SK-N-SH (cell line): ENCODE results near the gene NRF1. TPM values are rescaled to one million over a fixed set of nuclear protein-coding genes. Genes with fewer than 3 reads are reported as not detected.
"Not testable (repeated sequence)": the region's sequence is repeated elsewhere in the genome, so short reads cannot be mapped to it uniquely, and the experiment has no call there.

Source experiments
- CTCF ChIA-PET: fragments of 300-600, 350-600 bp; formaldehyde crosslinking; extraction: SDS; loops from one replicate; lab custom pipeline; 2021; lab: Yijun Ruan, JAX
- POLR2A ChIA-PET: fragments of 350-600 bp; sonication (Branson Sonifier 250); formaldehyde crosslinking; extraction: SDS; loops from one replicate; lab custom pipeline; 2020; ENCODE audit warnings: antibody characterized with exemption, inconsistent platforms; lab: Yijun Ruan, JAX
- DNase-seq: peaks from one replicate; pipeline ENCODE4 v3.0.0; 2012
- H2AFZ ChIP-seq: fragments of 200-600 bp; sonication (generic); 2 replicates; pipeline ENCODE4 v1.8.1; 2016; ENCODE audit warnings: antibody characterized with exemption, mild to moderate bottlenecking, low read depth
- H3F3A ChIP-seq: fragments of 200-600 bp; sonication (generic); replicated peaks from 2 replicates; pipeline ENCODE3; 2016; ENCODE audit warnings: antibody characterized with exemption, mild to moderate bottlenecking; ENCODE audit not compliant: insufficient read depth
- H3K27ac ChIP-seq, 2 experiments: fragments of 200-500 bp in 1 of 2; fragments of 200-600 bp in 1 of 2; sonication (Bioruptor generic) in 1 of 2; sonication (generic), shearing (Covaris generic) in 1 of 2; 2 replicates each; pipeline versions ENCODE4 v1.5.1 to v1.6.1; 2014 to 2016; ENCODE audit warnings: low read depth in 2 of 2, inconsistent platforms in 1 of 2, low read length in 1 of 2, mild to moderate bottlenecking in 1 of 2, mixed read lengths in 1 of 2
- H3K27me3 ChIP-seq: fragments of 200-600 bp; sonication (generic), shearing (Covaris generic); 2 replicates; pipeline ENCODE4 v1.6.1; 2016; ENCODE audit warnings: mixed run types; ENCODE audit not compliant: insufficient read depth
- H3K36me3 ChIP-seq, 2 experiments: fragments of 200-500 bp in 1 of 2; fragments of 200-600 bp in 1 of 2; sonication (Bioruptor generic) in 1 of 2; sonication (generic) in 1 of 2; replicated peaks in 1 of 2; 2 replicates each; pipeline versions ENCODE3 to v1.5.1; 2014 to 2016; ENCODE audit warnings: low read length in 1 of 2, mild to moderate bottlenecking in 1 of 2; ENCODE audit not compliant: insufficient read depth in 2 of 2, control insufficient read depth in 1 of 2
- H3K4me1 ChIP-seq, 2 experiments: fragments of 200-500 bp in 1 of 2; fragments of 200-600 bp in 1 of 2; sonication (Bioruptor generic) in 1 of 2; sonication (generic), shearing (Covaris generic) in 1 of 2; 2 replicates each; pipeline versions ENCODE4 v1.5.1 to v1.6.1; 2014 to 2016; ENCODE audit warnings: low read depth in 1 of 2, low read length in 1 of 2, mixed run types in 1 of 2; ENCODE audit not compliant: insufficient read depth in 2 of 2, control insufficient read depth in 1 of 2
- H3K4me2 ChIP-seq: fragments of 200-600 bp; sonication (generic), shearing (Covaris generic); 2 replicates; pipeline ENCODE4 v1.6.1; 2017; ENCODE audit warnings: mixed run types
- H3K4me3 ChIP-seq, 2 experiments: fragments of 200-500 bp in 1 of 2; fragments of 200-600 bp in 1 of 2; sonication (Bioruptor generic) in 1 of 2; sonication (generic), shearing (Covaris generic) in 1 of 2; 2 replicates each; pipeline versions ENCODE4 v1.5.1 to v1.8.1; 2014 to 2016; ENCODE audit warnings: low read depth in 2 of 2, inconsistent platforms in 1 of 2, low read length in 1 of 2, mild to moderate bottlenecking in 1 of 2, mixed read lengths in 1 of 2, moderate library complexity in 1 of 2
- H3K79me2 ChIP-seq: fragments of 200-600 bp; sonication (generic); 2 replicates; pipeline ENCODE4 v1.8.1; 2017; ENCODE audit warnings: mild to moderate bottlenecking; ENCODE audit not compliant: insufficient read depth
- H3K9ac ChIP-seq: fragments of 200-600 bp; sonication (generic); 2 replicates; pipeline ENCODE4 v1.6.1; 2017; ENCODE audit warnings: mixed run types
- H3K9me2 ChIP-seq: fragments of 200-600 bp; sonication (generic); 2 replicates; pipeline ENCODE4 v1.6.1; 2017; ENCODE audit warnings: mixed run types
- H3K9me3 ChIP-seq: fragments of 200-600 bp; sonication (generic); 2 replicates; pipeline ENCODE4 v1.6.1; 2017; ENCODE audit warnings: mixed run types, mild to moderate bottlenecking, moderate library complexity
- H4K20me1 ChIP-seq: fragments of 200-600 bp; sonication (generic); 2 replicates; pipeline ENCODE4 v1.6.1; 2017; ENCODE audit warnings: mild to moderate bottlenecking, mixed run types; ENCODE audit not compliant: insufficient read depth
- EP300 ChIP-seq, 2 experiments: IDR thresholded peaks; 2 replicates each; pipeline versions ENCODE4 v1.4.0 to v1.6.1; 2012; ENCODE audit warnings: borderline replicate concordance in 1 of 2, low read depth in 1 of 2, low read length in 1 of 2
- EZH2phosphoT487 ChIP-seq: fragments of 200-600 bp; sonication (generic); IDR thresholded peaks from 2 replicates; pipeline ENCODE4 v1.6.1; 2017; ENCODE audit warnings: low read depth, mixed run types, mild to moderate bottlenecking, antibody characterized with exemption, moderate library complexity, borderline replicate concordance
- NFIC ChIP-seq: IDR thresholded peaks from 2 replicates; pipeline ENCODE4 v1.4.0; 2012; ENCODE audit warnings: borderline replicate concordance
- TCF12 ChIP-seq: IDR thresholded peaks from 2 replicates; pipeline ENCODE4 v1.4.0; 2012
- WGBS: methylation state at CpG from one replicate; pipeline ENCODE4 v1.1.6; 2017; ENCODE audit warnings: low lambda C conversion rate; 5-methylcytosine and 5-hydroxymethylcytosine counted together
- polyA plus RNA-seq, 3 experiments: library from polyadenylated mRNA; depleted of rRNA; stranded (reverse); fragments of >200 nt; gene quantifications; 2 replicates each; pipeline ENCODE4 v1.2.3, GENCODE V29; 2012
- TF ChIP-seq, protein P1 (sequence below): IDR thresholded peaks from 2 replicates; pipeline ENCODE4 v1.4.0; 2012; ENCODE audit warnings: low read depth, borderline replicate concordance
- TF ChIP-seq, protein P2 (sequence below): fragments of 200-600 bp; sonication (generic); IDR thresholded peaks from 2 replicates; pipeline ENCODE4 v1.6.1; 2017; ENCODE audit warnings: antibody characterized with exemption, mild to moderate bottlenecking, moderate library complexity

NRF1 gene
- polyA plus RNA-seq, 1 of the 3 experiments (the other 2 are of a cell fraction), result 10.9 TPM

DNA sequence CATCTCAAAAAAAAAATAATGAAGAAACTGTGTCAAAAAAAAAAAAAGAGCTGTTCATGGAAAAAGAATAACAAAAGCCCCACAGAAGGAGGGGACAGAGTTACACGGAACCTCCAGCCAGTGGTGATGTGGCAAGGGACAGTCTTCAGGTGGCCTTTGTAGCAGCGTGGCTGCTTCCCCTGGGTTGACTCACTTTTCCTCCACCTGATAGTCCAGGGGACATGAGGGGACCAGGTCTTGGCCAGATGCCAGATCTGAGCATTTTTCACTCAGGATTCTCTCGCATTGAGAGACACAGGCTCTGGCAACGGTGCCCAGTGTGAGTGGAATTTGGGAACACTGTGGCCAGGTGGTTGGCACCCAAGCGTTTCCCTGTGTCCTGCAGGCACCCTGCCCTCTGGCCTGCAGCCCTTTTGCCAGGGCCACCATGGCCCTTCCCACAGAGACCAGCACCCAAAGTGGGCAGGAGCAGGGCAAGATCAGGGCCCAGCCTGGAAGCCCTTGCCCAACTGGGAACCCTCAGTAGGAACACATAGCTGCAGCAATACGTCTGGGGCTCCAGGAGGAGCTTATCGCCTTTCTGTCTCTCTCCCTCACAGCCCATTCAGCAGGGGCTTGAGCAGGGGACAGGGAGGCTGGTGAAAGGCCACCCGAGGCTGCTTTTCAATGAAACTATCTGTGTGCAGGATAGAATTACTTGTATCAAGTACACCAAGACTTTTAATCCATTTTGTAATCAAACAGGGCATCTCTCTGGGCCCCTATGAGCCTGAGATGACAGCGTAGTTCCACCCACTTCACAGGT lies 182.2 kb downstream of the NRF1 start:
- Histone ChIP-seq H3K4me1 (peaks cover 5 to 13% of the 10 kb centered on the region in 2 experiments; a peak in 2 of 4 replicates), H3K27me3 (no peaks in the 10 kb centered on the region), H2AFZ (no peak overlapping the region), H3K27ac (no peak overlapping the region), H3K4me2 (no peak overlapping the region), H3F3A (no peaks in the 10 kb centered on the region), H3K4me3 (no peak overlapping the region), H3K79me2 (no peaks in the 10 kb centered on the region), H4K20me1 (no peaks in the 10 kb centered on the region), H3K9ac (no peak overlapping the region), H3K36me3 (no peaks in the 10 kb centered on the region), H3K9me3 (no peaks in the 10 kb centered on the region), H3K9me2 (no peaks in the 10 kb centered on the region)
- 75% methylated on average over 7 of the region's 9 CpGs for WGBS
- DNase-seq, result peak; percentile 57
- ChIA-PET POLR2A (no interaction called here), CTCF (interaction anchor here (1.3 to 1.9 kb wide), 3 partner anchors 8 to 129 kb away, joined by 3 to 4 read pairs (median 3); no protein-coding TSS in a partner anchor)
- TF ChIP-seq TCF12, result no peak
- TF ChIP-seq NFIC, result peak; percentile 40
- TF ChIP-seq, protein P1, sequence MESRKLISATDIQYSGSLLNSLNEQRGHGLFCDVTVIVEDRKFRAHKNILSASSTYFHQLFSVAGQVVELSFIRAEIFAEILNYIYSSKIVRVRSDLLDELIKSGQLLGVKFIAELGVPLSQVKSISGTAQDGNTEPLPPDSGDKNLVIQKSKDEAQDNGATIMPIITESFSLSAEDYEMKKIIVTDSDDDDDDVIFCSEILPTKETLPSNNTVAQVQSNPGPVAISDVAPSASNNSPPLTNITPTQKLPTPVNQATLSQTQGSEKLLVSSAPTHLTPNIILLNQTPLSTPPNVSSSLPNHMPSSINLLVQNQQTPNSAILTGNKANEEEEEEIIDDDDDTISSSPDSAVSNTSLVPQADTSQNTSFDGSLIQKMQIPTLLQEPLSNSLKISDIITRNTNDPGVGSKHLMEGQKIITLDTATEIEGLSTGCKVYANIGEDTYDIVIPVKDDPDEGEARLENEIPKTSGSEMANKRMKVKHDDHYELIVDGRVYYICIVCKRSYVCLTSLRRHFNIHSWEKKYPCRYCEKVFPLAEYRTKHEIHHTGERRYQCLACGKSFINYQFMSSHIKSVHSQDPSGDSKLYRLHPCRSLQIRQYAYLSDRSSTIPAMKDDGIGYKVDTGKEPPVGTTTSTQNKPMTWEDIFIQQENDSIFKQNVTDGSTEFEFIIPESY, result no peak
- no peak for TF ChIP-seq EZH2phosphoT487
- TF ChIP-seq EP300 (IDR thresholded peaks at IDR 0.05; ENCODE audit: borderline replicate concordance in 1 of 2, low read depth in 1 of 2, low read length in 1 of 2), result no peak
- TF ChIP-seq, protein P2, sequence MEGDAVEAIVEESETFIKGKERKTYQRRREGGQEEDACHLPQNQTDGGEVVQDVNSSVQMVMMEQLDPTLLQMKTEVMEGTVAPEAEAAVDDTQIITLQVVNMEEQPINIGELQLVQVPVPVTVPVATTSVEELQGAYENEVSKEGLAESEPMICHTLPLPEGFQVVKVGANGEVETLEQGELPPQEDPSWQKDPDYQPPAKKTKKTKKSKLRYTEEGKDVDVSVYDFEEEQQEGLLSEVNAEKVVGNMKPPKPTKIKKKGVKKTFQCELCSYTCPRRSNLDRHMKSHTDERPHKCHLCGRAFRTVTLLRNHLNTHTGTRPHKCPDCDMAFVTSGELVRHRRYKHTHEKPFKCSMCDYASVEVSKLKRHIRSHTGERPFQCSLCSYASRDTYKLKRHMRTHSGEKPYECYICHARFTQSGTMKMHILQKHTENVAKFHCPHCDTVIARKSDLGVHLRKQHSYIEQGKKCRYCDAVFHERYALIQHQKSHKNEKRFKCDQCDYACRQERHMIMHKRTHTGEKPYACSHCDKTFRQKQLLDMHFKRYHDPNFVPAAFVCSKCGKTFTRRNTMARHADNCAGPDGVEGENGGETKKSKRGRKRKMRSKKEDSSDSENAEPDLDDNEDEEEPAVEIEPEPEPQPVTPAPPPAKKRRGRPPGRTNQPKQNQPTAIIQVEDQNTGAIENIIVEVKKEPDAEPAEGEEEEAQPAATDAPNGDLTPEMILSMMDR, result no peak

DNA sequence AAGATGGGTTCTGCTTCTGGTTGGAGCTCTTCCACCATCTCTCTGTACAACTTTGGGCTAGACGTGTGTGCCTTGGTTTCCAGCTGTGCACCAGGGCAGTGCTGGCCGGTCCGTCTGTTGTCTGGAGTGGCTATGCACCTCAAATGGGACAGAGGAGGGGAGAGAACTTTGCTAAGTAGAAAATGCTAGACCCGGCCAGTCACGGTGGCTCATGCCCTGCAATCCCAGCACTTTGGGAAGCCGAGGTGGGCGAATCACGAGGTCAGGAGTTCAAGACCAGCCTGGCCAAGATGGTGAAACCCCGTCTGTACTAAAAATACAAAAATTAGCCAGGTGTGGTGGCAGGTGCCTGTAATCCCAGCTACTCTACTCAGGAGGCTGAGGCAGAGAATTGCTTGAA lies 182.9 kb downstream of the NRF1 start:
- CTCF ChIA-PET, result interaction anchor here (1.2 to 1.5 kb wide), 3 partner anchors 9 to 129 kb away, joined by 3 to 4 read pairs (median 3); no protein-coding TSS in a partner anchor
- POLR2A ChIA-PET, result not testable (repeated sequence)

More for the DNA sequence above, 182.9 kb downstream of the NRF1 start:
- not testable (repeated sequence) for H2AFZ ChIP-seq, H3K27ac ChIP-seq, H4K20me1 ChIP-seq, H3F3A ChIP-seq, H3K9me3 ChIP-seq, H3K9ac ChIP-seq, H3K27me3 ChIP-seq, H3K36me3 ChIP-seq, DNase-seq, H3K4me3 ChIP-seq, H3K9me2 ChIP-seq, H3K79me2 ChIP-seq, H3K4me2 ChIP-seq
- 91% methylated on average over 9 of the region's 9 CpGs for WGBS
- peaks cover 8 to 13% of the 10 kb centered on the region in 2 experiments; a peak in 2 of 4 replicates for H3K4me1 ChIP-seq
